HepG2 (cell line): Measurements from ENCODE around the gene GLB1L. TPM values are rescaled to one million over a fixed set of nuclear protein-coding genes. Genes with fewer than 3 reads are reported as not detected.

ENCODE experiments used
- GABPB1 ChIP-seq: IDR thresholded peaks from 2 replicates; pipeline ENCODE4 v1.6.1; 2016; ENCODE audit warnings: mild to moderate bottlenecking, missing genetic modification reagents, moderate library complexity, missing compliant biosample characterization
- GTF2F1 ChIP-seq: fragments of 150-350 bp; IDR thresholded peaks from 2 replicates; pipeline ENCODE4 v1.6.1; 2014; ENCODE audit warnings: low read length
- MAFK ChIP-seq, 2 experiments: IDR thresholded peaks in 1 of 2; conservative IDR thresholded peaks in 1 of 2; 2 replicates each; pipeline ENCODE4 v1.6.1; 2011; ENCODE audit warnings: improper control_type of control experiment in 2 of 2, low read length in 2 of 2
- NCOA2 ChIP-seq: sonication (generic); formaldehyde crosslinking; IDR thresholded peaks from 2 replicates; pipeline ENCODE4 v1.8.0; 2022; ENCODE audit warnings: inconsistent platforms
- NFYB ChIP-seq: sonication (generic); formaldehyde crosslinking; IDR thresholded peaks from 2 replicates; pipeline ENCODE4 v1.4.0; 2020; ENCODE audit warnings: missing genetic modification reagents
- PITX1 ChIP-seq: sonication (generic); formaldehyde crosslinking; IDR thresholded peaks from 2 replicates; pipeline ENCODE4 v1.5.1; 2020; ENCODE audit warnings: mild to moderate bottlenecking, missing genetic modification reagents
- TAF1 ChIP-seq: sonication (generic); formaldehyde crosslinking; IDR thresholded peaks from 2 replicates; pipeline ENCODE4 v1.4.0; 2020; ENCODE audit warnings: missing genetic modification reagents
- XRCC5 ChIP-seq: fragments of 200-400 bp; formaldehyde crosslinking; optimal IDR thresholded peaks from 2 replicates; pipeline ENCODE3; 2017; ENCODE audit warnings: mild to moderate bottlenecking, low read length
- ZFP62 ChIP-seq: sonication (generic); formaldehyde crosslinking; IDR thresholded peaks from 2 replicates; pipeline ENCODE4 v1.4.0; 2020; ENCODE audit warnings: missing genetic modification reagents
- ZNF136 ChIP-seq: sonication (generic); formaldehyde crosslinking; IDR thresholded peaks from 2 replicates; pipeline ENCODE4 v1.8.1; 2022; ENCODE audit warnings: low read depth, mild to moderate bottlenecking, moderate library complexity, missing genetic modification reagents
- ZNF207 ChIP-seq: fragments of 450-650 bp; IDR thresholded peaks from 2 replicates; pipeline ENCODE4 v1.6.1; 2016; ENCODE audit warnings: antibody characterized with exemption, borderline replicate concordance
- ZNF292 ChIP-seq: sonication (generic); formaldehyde crosslinking; IDR thresholded peaks from 2 replicates; pipeline ENCODE4 v1.8.1; 2022; ENCODE audit warnings: mild to moderate bottlenecking, low read depth, missing genetic modification reagents, borderline replicate concordance
- ZNF44 ChIP-seq: sonication (generic); formaldehyde crosslinking; IDR thresholded peaks from 2 replicates; pipeline ENCODE4 v1.5.1; 2020; ENCODE audit warnings: mild to moderate bottlenecking, missing genetic modification reagents
- ZNF678 ChIP-seq: sonication (generic); formaldehyde crosslinking; IDR thresholded peaks from 2 replicates; pipeline ENCODE4 v1.4.0; 2020; ENCODE audit warnings: mild to moderate bottlenecking, missing genetic modification reagents
- ZNF703 ChIP-seq: sonication (generic); formaldehyde crosslinking; IDR thresholded peaks from 2 replicates; pipeline ENCODE4 v1.5.1; 2020; ENCODE audit warnings: missing genetic modification reagents, mild to moderate bottlenecking, moderate library complexity, borderline replicate concordance
- ZNF749 ChIP-seq: sonication (generic); formaldehyde crosslinking; IDR thresholded peaks from 2 replicates; pipeline ENCODE4 v1.8.0; 2022; ENCODE audit warnings: mild to moderate bottlenecking, missing genetic modification reagents, moderate library complexity, borderline replicate concordance
- polyA plus RNA-seq, 8 experiments: library from polyadenylated mRNA; depleted of rRNA in 3 of 8; stranded (reverse) in 7 of 8; unstranded in 1 of 8; fragments of >200 nt; fragmentation: Illumina TruSeq in 4 of 8; extraction: Trizol in 4 of 8; gene quantifications; 2 replicates each; pipeline versions ENCODE4 v1.2.1 to v1.2.3, GENCODE V29; 2011 to 2016; ENCODE audit warnings: low read depth in 4 of 8, missing spikeins in 1 of 8, mixed read lengths in 1 of 8; ENCODE audit not compliant: insufficient read depth in 1 of 8
- total RNA-seq, 5 experiments: library from RNA; depleted of rRNA; stranded (reverse); fragments of >200 nt; fragmentation: Illumina TruSeq; extraction: Trizol; gene quantifications; 2 replicates each; pipeline ENCODE4 v1.2.3, GENCODE V29; 2016; ENCODE audit warnings: low read depth in 1 of 5
- TF ChIP-seq, protein P1 (sequence below): sonication (generic); formaldehyde crosslinking; IDR thresholded peaks from 2 replicates; pipeline ENCODE4 v1.5.1; 2020; ENCODE audit warnings: mild to moderate bottlenecking, missing genetic modification reagents, moderate library complexity
- TF ChIP-seq, protein P2 (sequence below): sonication (generic); formaldehyde crosslinking; IDR thresholded peaks from 2 replicates; pipeline ENCODE4 v1.4.0; 2020; ENCODE audit warnings: mild to moderate bottlenecking, missing genetic modification reagents
- TF ChIP-seq, protein P3 (sequence below): sonication (generic); formaldehyde crosslinking; IDR thresholded peaks from 2 replicates; pipeline ENCODE4 v1.8.1; 2023; ENCODE audit warnings: mild to moderate bottlenecking, missing genetic modification reagents
- TF ChIP-seq, protein P4 (sequence below): sonication (generic); formaldehyde crosslinking; IDR thresholded peaks from 2 replicates; pipeline ENCODE4 v1.4.0; 2020; ENCODE audit warnings: mild to moderate bottlenecking, missing genetic modification reagents, borderline replicate concordance

Gene GLB1L
- total and polyA plus RNA-seq, 2 of the 13 experiments (the other 11 are each of a cell fraction or from before 2014, with no cell fraction given), result 6.8 to 7.3 TPM

DNA sequence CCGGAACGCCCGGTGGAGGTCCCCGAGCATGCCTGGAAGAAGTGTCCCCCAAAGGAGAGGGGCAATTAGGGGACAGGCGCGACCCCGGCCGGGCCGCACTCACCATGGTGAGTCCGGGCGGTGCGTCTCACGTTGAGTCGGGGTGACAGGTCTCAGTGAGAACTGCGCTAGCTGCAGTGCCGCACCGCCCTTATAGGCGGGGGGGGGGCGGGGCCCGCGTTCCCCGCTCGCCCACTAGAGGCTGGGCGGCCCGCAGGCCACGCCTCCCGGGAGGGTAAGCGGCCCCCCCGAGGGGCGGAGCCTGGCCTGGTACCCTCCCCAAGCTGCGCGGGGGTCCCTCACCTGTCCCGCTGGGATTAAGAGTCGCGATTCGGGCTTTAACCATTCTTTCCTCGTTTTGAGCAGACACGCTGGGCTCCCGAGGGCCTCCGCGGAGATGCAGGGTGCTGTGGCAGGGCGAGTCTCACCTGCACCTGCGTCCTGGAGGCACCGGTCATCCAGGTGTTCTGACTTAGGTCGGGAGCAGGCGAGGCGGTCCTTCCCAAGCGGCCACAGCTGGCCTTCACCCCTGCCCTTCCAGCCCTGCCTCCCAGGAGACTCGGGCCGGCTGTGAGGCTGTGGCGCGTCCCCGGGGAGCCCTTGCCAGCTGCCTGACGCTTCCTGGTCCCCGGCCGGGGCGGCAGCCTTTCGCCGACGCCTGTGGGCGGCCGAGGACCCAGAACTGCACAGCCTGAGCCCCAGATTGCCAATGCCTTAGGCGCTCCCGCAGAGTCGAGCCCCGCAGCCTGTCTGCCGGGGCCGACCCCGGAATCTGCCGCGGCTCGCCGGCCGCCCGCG lies 8.7 kb upstream of the GLB1L start, which contains the start of gene TUBA4A (continued):
- TF ChIP-seq ZNF207, result no peak
- TF ChIP-seq, protein P1, sequence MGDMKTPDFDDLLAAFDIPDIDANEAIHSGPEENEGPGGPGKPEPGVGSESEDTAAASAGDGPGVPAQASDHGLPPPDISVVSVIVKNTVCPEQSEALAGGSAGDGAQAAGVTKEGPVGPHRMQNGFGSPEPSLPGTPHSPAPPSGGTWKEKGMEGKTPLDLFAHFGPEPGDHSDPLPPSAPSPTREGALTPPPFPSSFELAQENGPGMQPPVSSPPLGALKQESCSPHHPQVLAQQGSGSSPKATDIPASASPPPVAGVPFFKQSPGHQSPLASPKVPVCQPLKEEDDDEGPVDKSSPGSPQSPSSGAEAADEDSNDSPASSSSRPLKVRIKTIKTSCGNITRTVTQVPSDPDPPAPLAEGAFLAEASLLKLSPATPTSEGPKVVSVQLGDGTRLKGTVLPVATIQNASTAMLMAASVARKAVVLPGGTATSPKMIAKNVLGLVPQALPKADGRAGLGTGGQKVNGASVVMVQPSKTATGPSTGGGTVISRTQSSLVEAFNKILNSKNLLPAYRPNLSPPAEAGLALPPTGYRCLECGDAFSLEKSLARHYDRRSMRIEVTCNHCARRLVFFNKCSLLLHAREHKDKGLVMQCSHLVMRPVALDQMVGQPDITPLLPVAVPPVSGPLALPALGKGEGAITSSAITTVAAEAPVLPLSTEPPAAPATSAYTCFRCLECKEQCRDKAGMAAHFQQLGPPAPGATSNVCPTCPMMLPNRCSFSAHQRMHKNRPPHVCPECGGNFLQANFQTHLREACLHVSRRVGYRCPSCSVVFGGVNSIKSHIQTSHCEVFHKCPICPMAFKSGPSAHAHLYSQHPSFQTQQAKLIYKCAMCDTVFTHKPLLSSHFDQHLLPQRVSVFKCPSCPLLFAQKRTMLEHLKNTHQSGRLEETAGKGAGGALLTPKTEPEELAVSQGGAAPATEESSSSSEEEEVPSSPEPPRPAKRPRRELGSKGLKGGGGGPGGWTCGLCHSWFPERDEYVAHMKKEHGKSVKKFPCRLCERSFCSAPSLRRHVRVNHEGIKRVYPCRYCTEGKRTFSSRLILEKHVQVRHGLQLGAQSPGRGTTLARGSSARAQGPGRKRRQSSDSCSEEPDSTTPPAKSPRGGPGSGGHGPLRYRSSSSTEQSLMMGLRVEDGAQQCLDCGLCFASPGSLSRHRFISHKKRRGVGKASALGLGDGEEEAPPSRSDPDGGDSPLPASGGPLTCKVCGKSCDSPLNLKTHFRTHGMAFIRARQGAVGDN, result peak; percentile 77
- TF ChIP-seq GTF2F1, result no peak
- TF ChIP-seq PITX1, result peak; percentile 46; the same call in 1 of the 2 replicates
- TF ChIP-seq ZNF678 (CRISPR knock-in tag), result no peak
- TF ChIP-seq ZFP62 (CRISPR knock-in tag), result 0 out of 2 replicates have a peak, but pooled peaks have one; percentile 25
- TF ChIP-seq ZNF136 (CRISPR knock-in tag), result 0 out of 2 replicates have a peak, but pooled peaks have one; percentile 45
- peak; percentile 48 for TF ChIP-seq XRCC5
- peak; percentile 52 for TF ChIP-seq NFYB (CRISPR knock-in tag)
- peak; percentile 63 for TF ChIP-seq TAF1
- TF ChIP-seq GABPB1 (CRISPR knock-in tag), result peak; percentile 69
- TF ChIP-seq ZNF292, result no peak
- TF ChIP-seq, protein P2, sequence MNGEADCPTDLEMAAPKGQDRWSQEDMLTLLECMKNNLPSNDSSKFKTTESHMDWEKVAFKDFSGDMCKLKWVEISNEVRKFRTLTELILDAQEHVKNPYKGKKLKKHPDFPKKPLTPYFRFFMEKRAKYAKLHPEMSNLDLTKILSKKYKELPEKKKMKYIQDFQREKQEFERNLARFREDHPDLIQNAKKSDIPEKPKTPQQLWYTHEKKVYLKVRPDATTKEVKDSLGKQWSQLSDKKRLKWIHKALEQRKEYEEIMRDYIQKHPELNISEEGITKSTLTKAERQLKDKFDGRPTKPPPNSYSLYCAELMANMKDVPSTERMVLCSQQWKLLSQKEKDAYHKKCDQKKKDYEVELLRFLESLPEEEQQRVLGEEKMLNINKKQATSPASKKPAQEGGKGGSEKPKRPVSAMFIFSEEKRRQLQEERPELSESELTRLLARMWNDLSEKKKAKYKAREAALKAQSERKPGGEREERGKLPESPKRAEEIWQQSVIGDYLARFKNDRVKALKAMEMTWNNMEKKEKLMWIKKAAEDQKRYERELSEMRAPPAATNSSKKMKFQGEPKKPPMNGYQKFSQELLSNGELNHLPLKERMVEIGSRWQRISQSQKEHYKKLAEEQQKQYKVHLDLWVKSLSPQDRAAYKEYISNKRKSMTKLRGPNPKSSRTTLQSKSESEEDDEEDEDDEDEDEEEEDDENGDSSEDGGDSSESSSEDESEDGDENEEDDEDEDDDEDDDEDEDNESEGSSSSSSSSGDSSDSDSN (CRISPR knock-in tag), result 0 out of 2 replicates have a peak, but pooled peaks have one; percentile 12
- TF ChIP-seq, protein P3, sequence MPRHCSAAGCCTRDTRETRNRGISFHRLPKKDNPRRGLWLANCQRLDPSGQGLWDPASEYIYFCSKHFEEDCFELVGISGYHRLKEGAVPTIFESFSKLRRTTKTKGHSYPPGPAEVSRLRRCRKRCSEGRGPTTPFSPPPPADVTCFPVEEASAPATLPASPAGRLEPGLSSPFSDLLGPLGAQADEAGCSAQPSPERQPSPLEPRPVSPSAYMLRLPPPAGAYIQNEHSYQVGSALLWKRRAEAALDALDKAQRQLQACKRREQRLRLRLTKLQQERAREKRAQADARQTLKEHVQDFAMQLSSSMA (CRISPR knock-in tag), result peak; percentile 59; the same call in 1 of the 2 replicates
- TF ChIP-seq ZNF44 (CRISPR knock-in tag), result 0 out of 2 replicates have a peak, but pooled peaks have one; percentile 82
- peak; percentile 5; the same call in 1 of the 2 replicates for TF ChIP-seq NCOA2 (CRISPR knock-in tag)
- TF ChIP-seq ZNF703 (CRISPR knock-in tag), result peak; percentile 81; the same call in 1 of the 2 replicates
- no peak for TF ChIP-seq MAFK (conservative IDR thresholded peaks at IDR 0.05 in 1 of 2, IDR thresholded peaks at IDR 0.05 in 1 of 2; ENCODE audit: low read length in 2 of 2)
- TF ChIP-seq, protein P4, sequence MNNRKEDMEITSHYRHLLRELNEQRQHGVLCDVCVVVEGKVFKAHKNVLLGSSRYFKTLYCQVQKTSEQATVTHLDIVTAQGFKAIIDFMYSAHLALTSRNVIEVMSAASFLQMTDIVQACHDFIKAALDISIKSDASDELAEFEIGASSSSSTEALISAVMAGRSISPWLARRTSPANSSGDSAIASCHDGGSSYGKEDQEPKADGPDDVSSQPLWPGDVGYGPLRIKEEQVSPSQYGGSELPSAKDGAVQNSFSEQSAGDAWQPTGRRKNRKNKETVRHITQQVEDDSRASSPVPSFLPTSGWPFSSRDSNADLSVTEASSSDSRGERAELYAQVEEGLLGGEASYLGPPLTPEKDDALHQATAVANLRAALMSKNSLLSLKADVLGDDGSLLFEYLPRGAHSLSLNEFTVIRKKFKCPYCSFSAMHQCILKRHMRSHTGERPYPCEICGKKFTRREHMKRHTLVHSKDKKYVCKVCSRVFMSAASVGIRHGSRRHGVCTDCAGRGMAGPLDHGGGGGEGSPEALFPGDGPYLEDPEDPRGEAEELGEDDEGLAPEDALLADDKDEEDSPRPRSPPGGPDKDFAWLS (CRISPR knock-in tag), result peak; percentile 88
- no peak for TF ChIP-seq ZNF749 (CRISPR knock-in tag)
